Loucy (cell line): ENCODE measurements around the gene MAMLD1.

Experiments
- EZH2phosphoT487 ChIP-seq: fragments of 200-600 bp; IDR thresholded peaks from 2 replicates; pipeline ENCODE4 v1.6.1; 2018; ENCODE audit warnings: antibody characterized with exemption, mild to moderate bottlenecking, moderate library complexity, borderline replicate concordance
- TF ChIP-seq, protein P1 (sequence below): fragments of 200-600 bp; sonication (generic); conservative IDR thresholded peaks from 2 replicates; pipeline ENCODE4 v1.5.1; 2014; ENCODE audit warnings: mild to moderate bottlenecking, antibody characterized with exemption, low read length

DNA sequence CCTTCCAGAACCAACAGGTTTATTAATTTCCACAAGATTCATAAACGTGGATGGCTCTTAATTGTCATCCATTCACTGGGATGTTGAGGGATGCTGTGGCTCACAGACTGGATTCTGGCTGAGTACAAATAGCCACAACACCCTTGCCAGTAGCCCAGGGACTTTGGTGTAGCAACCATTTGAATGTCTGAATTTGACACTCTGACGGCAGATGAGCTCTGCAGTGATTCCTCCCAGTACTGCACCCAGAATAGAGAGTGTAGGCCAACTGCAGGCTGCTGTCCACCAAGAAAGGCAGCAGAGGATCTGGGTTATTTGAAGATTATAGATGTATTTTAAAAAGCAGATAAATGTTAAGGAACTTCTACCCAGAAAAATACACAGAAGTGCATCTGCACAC is 15.6 kb upstream of the MAMLD1 start:
- TF ChIP-seq, protein P1, sequence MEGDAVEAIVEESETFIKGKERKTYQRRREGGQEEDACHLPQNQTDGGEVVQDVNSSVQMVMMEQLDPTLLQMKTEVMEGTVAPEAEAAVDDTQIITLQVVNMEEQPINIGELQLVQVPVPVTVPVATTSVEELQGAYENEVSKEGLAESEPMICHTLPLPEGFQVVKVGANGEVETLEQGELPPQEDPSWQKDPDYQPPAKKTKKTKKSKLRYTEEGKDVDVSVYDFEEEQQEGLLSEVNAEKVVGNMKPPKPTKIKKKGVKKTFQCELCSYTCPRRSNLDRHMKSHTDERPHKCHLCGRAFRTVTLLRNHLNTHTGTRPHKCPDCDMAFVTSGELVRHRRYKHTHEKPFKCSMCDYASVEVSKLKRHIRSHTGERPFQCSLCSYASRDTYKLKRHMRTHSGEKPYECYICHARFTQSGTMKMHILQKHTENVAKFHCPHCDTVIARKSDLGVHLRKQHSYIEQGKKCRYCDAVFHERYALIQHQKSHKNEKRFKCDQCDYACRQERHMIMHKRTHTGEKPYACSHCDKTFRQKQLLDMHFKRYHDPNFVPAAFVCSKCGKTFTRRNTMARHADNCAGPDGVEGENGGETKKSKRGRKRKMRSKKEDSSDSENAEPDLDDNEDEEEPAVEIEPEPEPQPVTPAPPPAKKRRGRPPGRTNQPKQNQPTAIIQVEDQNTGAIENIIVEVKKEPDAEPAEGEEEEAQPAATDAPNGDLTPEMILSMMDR: no peak
- no peak for TF ChIP-seq EZH2phosphoT487
